22Rv1 (cell line): ENCODE data around the gene SH3RF2.

Experiments
- ZFX ChIP-seq: fragments of 450-650 bp; IDR thresholded peaks from 2 replicates; pipeline ENCODE4 v1.6.1; 2017; ENCODE audit warnings: antibody characterized with exemption, borderline replicate concordance
- TF ChIP-seq, protein P1 (sequence below): fragments of 450-650 bp; IDR thresholded peaks from 2 replicates; pipeline ENCODE4 v1.5.1; 2017; ENCODE audit warnings: mild to moderate bottlenecking

DNA sequence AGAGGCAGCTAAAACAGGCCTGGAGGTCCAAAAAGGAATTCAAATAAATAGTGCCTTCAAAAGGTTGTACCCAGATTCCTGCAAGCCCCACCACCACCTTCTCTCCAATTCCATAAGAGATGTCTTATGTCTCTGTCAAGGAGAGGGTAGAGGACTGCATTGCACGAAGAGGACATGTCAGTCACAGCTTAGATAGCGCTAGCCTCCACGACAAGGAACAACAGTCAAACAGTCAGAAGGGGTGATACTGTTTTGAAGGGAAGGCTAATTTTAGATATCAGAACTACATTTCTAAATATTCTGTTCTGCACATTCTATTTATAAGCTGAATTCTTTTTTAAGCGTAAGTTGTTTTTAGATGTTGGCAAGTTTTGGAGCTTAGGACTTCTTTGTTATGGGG is 134.8 kb downstream of the SH3RF2 start:
- TF ChIP-seq, protein P1, sequence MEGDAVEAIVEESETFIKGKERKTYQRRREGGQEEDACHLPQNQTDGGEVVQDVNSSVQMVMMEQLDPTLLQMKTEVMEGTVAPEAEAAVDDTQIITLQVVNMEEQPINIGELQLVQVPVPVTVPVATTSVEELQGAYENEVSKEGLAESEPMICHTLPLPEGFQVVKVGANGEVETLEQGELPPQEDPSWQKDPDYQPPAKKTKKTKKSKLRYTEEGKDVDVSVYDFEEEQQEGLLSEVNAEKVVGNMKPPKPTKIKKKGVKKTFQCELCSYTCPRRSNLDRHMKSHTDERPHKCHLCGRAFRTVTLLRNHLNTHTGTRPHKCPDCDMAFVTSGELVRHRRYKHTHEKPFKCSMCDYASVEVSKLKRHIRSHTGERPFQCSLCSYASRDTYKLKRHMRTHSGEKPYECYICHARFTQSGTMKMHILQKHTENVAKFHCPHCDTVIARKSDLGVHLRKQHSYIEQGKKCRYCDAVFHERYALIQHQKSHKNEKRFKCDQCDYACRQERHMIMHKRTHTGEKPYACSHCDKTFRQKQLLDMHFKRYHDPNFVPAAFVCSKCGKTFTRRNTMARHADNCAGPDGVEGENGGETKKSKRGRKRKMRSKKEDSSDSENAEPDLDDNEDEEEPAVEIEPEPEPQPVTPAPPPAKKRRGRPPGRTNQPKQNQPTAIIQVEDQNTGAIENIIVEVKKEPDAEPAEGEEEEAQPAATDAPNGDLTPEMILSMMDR: no peak
- TF ChIP-seq ZFX: no peak
